Peyer's patch (tissue), 4 donors: ENCODE measurements around the gene ITPR1. TPM values are rescaled to one million over a fixed set of nuclear protein-coding genes. Genes with fewer than 3 reads are reported as not detected.

ENCODE experiments used
- DNase-seq, 3 donors: peaks; one replicate each; pipeline ENCODE4 v3.0.0-alpha.2; 2017 to 2019
- H3K27ac ChIP-seq, 4 donors: fragments of 200-600 bp; sonication (generic); one replicate each; pipeline ENCODE4 v1.5.1; 2016 to 2019
- H3K27me3 ChIP-seq, 2 donors: fragments of 200-600 bp; sonication (generic); one replicate each; pipeline ENCODE4 v1.5.1; 2019
- H3K36me3 ChIP-seq, 3 donors: fragments of 200-600 bp; sonication (generic); one replicate each; pipeline ENCODE4 v1.5.1; 2016 to 2019
- H3K4me1 ChIP-seq, 4 donors: fragments of 200-600 bp; sonication (generic); one replicate each; pipeline ENCODE4 v1.5.1; 2016 to 2019
- H3K4me3 ChIP-seq, 4 donors: fragments of 200-600 bp; sonication (generic); 1 replicate in 3 of 4; 2 replicates in 1 of 4; pipeline ENCODE4 v1.5.1; 2016 to 2019; ENCODE audit warnings: mild to moderate bottlenecking in 1 of 4
- H3K9me3 ChIP-seq, 4 donors: fragments of 200-600 bp; sonication (generic); one replicate each; pipeline ENCODE4 v1.5.1; 2016 to 2019; ENCODE audit warnings: mild to moderate bottlenecking in 1 of 4
- POLR2A ChIP-seq, 2 donors: fragments of 450-650 bp; IDR thresholded peaks; one replicate each; pipeline ENCODE4 v1.5.1; 2017; ENCODE audit warnings: antibody characterized with exemption in 2 of 2, mild to moderate bottlenecking in 2 of 2, moderate library complexity in 2 of 2
- total RNA-seq, 4 donors: library from RNA; depleted of rRNA; stranded (reverse); fragments of >200 nt; gene quantifications; one replicate each; pipeline ENCODE4 v1.1.0, GENCODE V29; 2016
- TF ChIP-seq, protein P1 (sequence below), 6 experiments: fragments of 450-650 bp in 4 of 6; fragments of 200-600 bp in 2 of 6; sonication (generic) in 1 of 6; IDR thresholded peaks; one replicate each; pipeline ENCODE4 v1.5.1; 2017 to 2019; ENCODE audit warnings: antibody characterized with exemption in 6 of 6, mild to moderate bottlenecking in 3 of 6, moderate library complexity in 1 of 6

ITPR1 gene
- total RNA-seq, 4 donors from 2014 or later, result 13.3 to 142 (median 22.7) TPM

DNA sequence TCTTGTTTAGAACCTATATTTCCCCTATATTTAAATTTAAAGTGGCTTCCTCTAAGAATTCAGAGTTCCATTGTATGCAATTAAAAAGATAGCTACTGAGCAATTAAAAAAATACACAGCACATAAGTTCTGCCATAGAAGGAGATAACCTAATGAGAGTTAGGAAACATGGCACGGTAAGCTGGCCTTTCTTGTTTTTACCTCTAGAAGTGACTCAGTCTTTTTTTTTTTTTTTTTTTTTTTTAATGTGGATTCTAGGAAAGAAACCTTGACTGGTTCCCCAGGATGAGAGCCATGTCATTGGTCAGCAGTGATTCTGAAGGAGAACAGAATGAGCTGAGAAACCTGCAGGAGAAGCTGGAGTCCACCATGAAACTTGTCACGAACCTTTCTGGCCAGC, 343.4 kb downstream of the ITPR1 start:
- DNase-seq, result no peak
- no peaks in the 10 kb centered on the region for H3K27me3 ChIP-seq
- TF ChIP-seq, protein P1, sequence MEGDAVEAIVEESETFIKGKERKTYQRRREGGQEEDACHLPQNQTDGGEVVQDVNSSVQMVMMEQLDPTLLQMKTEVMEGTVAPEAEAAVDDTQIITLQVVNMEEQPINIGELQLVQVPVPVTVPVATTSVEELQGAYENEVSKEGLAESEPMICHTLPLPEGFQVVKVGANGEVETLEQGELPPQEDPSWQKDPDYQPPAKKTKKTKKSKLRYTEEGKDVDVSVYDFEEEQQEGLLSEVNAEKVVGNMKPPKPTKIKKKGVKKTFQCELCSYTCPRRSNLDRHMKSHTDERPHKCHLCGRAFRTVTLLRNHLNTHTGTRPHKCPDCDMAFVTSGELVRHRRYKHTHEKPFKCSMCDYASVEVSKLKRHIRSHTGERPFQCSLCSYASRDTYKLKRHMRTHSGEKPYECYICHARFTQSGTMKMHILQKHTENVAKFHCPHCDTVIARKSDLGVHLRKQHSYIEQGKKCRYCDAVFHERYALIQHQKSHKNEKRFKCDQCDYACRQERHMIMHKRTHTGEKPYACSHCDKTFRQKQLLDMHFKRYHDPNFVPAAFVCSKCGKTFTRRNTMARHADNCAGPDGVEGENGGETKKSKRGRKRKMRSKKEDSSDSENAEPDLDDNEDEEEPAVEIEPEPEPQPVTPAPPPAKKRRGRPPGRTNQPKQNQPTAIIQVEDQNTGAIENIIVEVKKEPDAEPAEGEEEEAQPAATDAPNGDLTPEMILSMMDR (IDR thresholded peaks at IDR 0.05), result no peak
- TF ChIP-seq POLR2A (IDR thresholded peaks at IDR 0.05), result no peak
- no peaks in the 10 kb centered on the region for H3K9me3 ChIP-seq
- peaks cover 0 to 7% (median 3%) of the 10 kb centered on the region in 4 donors for H3K4me1 ChIP-seq
- no peak overlapping the region for H3K4me3 ChIP-seq
- H3K27ac ChIP-seq, result no peak overlapping the region
- no peaks in the 10 kb centered on the region for H3K36me3 ChIP-seq

DNA sequence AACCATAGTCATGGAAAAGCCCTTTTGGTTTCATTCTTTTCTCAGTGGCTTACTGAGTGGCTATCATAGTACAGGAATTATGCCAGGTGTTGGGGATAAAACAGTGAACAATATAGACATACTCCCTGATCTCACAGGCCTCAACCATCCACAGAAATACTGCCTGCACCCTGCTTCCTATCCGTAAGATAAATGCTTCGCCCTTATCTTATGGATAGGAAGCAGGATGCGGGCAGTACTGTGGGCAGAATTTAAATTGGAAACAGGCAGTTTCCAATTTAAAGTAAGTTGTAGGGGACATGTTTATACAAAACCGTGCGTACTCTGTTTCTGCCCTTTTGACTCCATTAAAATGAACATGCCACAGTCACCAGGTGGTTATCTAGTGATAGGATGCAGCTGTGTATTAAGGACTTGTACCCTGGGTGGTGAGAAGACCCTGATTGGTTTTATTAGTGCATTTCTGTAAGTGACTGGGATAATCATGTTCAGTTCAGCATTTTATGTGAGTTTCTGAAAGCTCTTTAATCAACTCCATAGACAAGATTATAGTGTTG, 344.3 kb downstream of the ITPR1 start:
- DNase-seq, result no peak
- Histone ChIP-seq H3K4me1 (no peaks in the 10 kb centered on the region), H3K27ac (no peak overlapping the region), H3K27me3 (no peaks in the 10 kb centered on the region), H3K4me3 (no peak overlapping the region), H3K36me3 (no peaks in the 10 kb centered on the region), H3K9me3 (no peaks in the 10 kb centered on the region)
- TF ChIP-seq, protein P1 (IDR thresholded peaks at IDR 0.05), result no peak
- no peak for TF ChIP-seq POLR2A (IDR thresholded peaks at IDR 0.05)

DNA sequence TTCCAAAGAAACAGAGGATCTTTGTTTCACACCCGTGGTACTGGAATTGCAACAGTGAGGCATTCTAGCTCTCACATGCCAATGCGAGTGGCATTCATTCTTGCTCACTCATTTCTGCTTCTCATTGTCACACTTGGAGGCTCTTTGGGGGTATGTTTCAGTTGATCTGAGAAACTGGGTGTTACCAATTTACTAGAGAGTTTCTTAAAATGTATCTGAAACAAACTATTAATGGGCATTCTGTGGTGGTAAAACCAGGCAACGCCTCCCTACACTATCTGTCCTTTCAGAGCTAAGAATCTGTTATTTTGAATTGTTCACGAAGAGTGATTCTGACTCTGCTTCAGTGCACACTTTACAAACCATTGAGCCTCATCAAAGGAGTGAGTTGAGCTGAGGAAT, 345.5 kb downstream of the ITPR1 start:
- no peak overlapping the region for H3K27ac ChIP-seq
- H3K4me3 ChIP-seq, result no peak overlapping the region
- no peaks in the 10 kb centered on the region for H3K9me3 ChIP-seq
- no peak for TF ChIP-seq POLR2A (IDR thresholded peaks at IDR 0.05)
- TF ChIP-seq, protein P1 (IDR thresholded peaks at IDR 0.05), result no peak
- no peak for DNase-seq
- H3K36me3 ChIP-seq, result no peaks in the 10 kb centered on the region
- no peaks in the 10 kb centered on the region for H3K27me3 ChIP-seq
- H3K4me1 ChIP-seq, result no peaks in the 10 kb centered on the region

DNA sequence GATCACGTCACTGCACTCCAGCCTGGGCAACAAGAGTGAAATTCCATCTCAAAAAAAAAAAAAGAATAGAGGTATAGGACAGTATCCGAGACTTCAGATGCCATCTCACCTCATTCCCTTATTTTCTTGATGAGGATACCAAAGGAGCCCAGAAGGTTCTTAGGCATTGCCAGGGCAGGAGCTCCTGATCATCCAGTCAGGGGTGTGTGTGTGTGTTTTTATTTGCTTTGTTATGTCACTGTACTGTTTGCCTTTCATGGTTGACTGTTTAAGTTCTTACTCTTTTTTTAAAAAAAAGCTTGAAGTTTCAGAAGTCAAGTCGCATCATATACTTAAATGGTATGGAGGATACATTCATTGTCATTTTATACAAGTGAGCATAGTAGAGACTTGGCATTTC, 346.1 kb downstream of the ITPR1 start:
- Histone ChIP-seq H3K4me3 (no peak overlapping the region), H3K9me3 (no peaks in the 10 kb centered on the region), H3K27ac (no peak overlapping the region), H3K36me3 (no peaks in the 10 kb centered on the region), H3K4me1 (no peaks in the 10 kb centered on the region), H3K27me3 (no peaks in the 10 kb centered on the region)
- TF ChIP-seq POLR2A (IDR thresholded peaks at IDR 0.05), result no peak
- TF ChIP-seq, protein P1 (IDR thresholded peaks at IDR 0.05), result no peak
- DNase-seq, result no peak

DNA sequence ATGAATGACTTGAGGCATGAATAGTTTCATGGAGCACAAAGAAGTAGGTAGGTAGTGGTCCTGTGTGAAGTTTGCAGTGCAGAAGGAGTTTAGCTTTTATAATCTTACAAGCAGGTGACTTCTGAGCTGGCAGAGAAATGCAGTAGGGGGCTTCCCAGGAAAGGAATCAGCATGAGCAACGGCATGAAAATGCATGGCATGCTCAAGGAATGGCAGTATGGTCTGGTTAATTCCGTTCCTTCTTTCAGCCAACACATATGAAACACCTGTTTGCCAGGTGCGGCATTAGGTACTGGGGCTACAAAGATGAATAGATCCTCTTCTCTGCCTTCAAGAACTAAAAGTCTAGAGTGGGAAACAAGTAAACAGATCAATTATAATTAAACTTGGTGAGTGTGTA, 348.1 kb downstream of the ITPR1 start:
- H3K36me3 ChIP-seq, result no peaks in the 10 kb centered on the region
- no peak overlapping the region for H3K27ac ChIP-seq
- no peak for TF ChIP-seq POLR2A (IDR thresholded peaks at IDR 0.05)
- TF ChIP-seq, protein P1 (IDR thresholded peaks at IDR 0.05), result no peak
- H3K9me3 ChIP-seq, result no peaks in the 10 kb centered on the region
- H3K4me3 ChIP-seq, result no peak overlapping the region
- no peaks in the 10 kb centered on the region for H3K27me3 ChIP-seq
- no peak for DNase-seq
- no peaks in the 10 kb centered on the region for H3K4me1 ChIP-seq
